ENCODE measurements around the gene MYBPC1. TPM values are rescaled to one million over a fixed set of nuclear protein-coding genes. Genes with fewer than 3 reads are reported as not detected.

MYBPC1 gene
- total and polyA plus RNA-seq, 2 of the 4 experiments (the other 2 are of a cell fraction), result not detected

DNA sequence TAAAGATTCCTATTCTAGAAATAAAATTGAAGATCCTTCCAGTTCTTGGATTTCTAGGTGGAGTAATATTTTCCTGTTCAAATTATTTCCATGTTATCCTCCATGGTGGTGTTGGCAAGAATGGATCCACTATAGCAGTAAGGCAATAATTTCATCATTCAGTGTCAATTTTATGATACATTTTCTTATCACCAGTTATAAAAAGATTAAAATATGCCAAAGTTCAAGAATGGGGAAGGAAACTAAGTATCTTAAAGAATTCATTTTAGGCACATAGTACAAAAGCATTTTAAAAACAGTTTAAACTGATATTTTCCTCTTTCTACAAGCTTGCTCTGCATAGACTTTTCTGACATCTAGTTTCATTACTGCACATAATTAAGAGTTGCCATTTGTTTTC lies 125.3 kb downstream of the MYBPC1 start:
- Histone ChIP-seq H3K79me1 (ENCODE audit: low read depth in 1 of 2, low read length in 2 of 2) (no peaks in the 10 kb centered on the region; a peak in 1 of 4 replicates), H3K4me1 (ENCODE audit: control insufficient read depth, insufficient read depth, low read length) (no peaks in the 10 kb centered on the region; the same call in 1 of the 2 replicates), H3K18ac (ENCODE audit: low read depth, low read length) (no peak overlapping the region), H4K20me1 (ENCODE audit: insufficient read depth, low read length) (no peaks in the 10 kb centered on the region), H4K8ac (ENCODE audit: low read depth in 2 of 2, low read length in 2 of 2) (no peak overlapping the region), H3K4me3 (ENCODE audit: insufficient read depth, low read depth, low read length) (no peak overlapping the region), H3K23ac (ENCODE audit: low read depth, low read length) (no peak overlapping the region), H3K56ac (ENCODE audit: extremely low read depth, insufficient read depth, low read length) (no peak overlapping the region), H2AK9ac (replicated peaks; ENCODE audit: low read depth, low read length, poor library complexity) (no peak overlapping the region), H2BK20ac (ENCODE audit: low read depth, low read length) (no peak overlapping the region), H2BK15ac (ENCODE audit: low read depth, low read length) (no peak overlapping the region), H3K4ac (ENCODE audit: low read depth, low read length) (no peak overlapping the region), H2AK5ac (ENCODE audit: low read depth, low read length) (no peak overlapping the region), H2BK5ac (ENCODE audit: low read depth, low read length, poor library complexity, severe bottlenecking) (no peak overlapping the region), H4K91ac (ENCODE audit: insufficient read depth, low read depth, low read length) (no peak overlapping the region), H3K9ac (ENCODE audit: low read depth, low read length) (no peak overlapping the region), H4K5ac (ENCODE audit: low read depth, low read length) (no peak overlapping the region), H2AFZ (replicated peaks; ENCODE audit: low read length, poor library complexity) (no peak overlapping the region), H3K14ac (replicated peaks; ENCODE audit: low read depth, low read length) (no peak overlapping the region), H3K27ac (ENCODE audit: insufficient read depth, low read length) (no peak overlapping the region), H3K9me1 (ENCODE audit: insufficient read depth, low read length) (peaks cover 7% of the 10 kb centered on the region; the same call in 1 of the 2 replicates), H2BK120ac (ENCODE audit: low read depth, low read length) (no peak overlapping the region), H3K4me2 (ENCODE audit: low read depth, low read length) (no peak overlapping the region), H3K27me3 (ENCODE audit: control insufficient read depth, insufficient read depth, low read length) (no peaks in the 10 kb centered on the region), H3K9me3 (ENCODE audit: control insufficient read depth, insufficient read depth, low read length) (no peaks in the 10 kb centered on the region), H3K36me3 (ENCODE audit: control insufficient read depth, insufficient read depth, low read length) (peaks cover 3% of the 10 kb centered on the region; the same call in 1 of the 2 replicates)
- TF ChIP-seq MAFK (IDR thresholded peaks at IDR 0.05; ENCODE audit: low read depth, low read length) (no peak), CHD1 (IDR thresholded peaks at IDR 0.05; ENCODE audit: low read depth, low read length) (no peak), BHLHE40 (IDR thresholded peaks at IDR 0.05; ENCODE audit: low read depth, low read length) (no peak), RAD21 (IDR thresholded peaks at IDR 0.05; ENCODE audit: low read length) (no peak), SMC3 (IDR thresholded peaks at IDR 0.05; ENCODE audit: low read depth, low read length) (no peak), RFX5 (IDR thresholded peaks at IDR 0.05; ENCODE audit: low read depth, low read length) (no peak), POLR2A (IDR thresholded peaks at IDR 0.05; ENCODE audit: low read depth, low read length) (no peak), FOS (IDR thresholded peaks at IDR 0.05; ENCODE audit: low read depth, low read length) (no peak), RCOR1 (IDR thresholded peaks at IDR 0.05; ENCODE audit: insufficient replicate concordance, low read length) (no peak), MXI1 (IDR thresholded peaks at IDR 0.05; ENCODE audit: borderline replicate concordance, low read depth, low read length) (no peak), NFE2L2 (IDR thresholded peaks at IDR 0.05; ENCODE audit: low read depth, low read length) (no peak), CEBPB (IDR thresholded peaks at IDR 0.05; ENCODE audit: low read depth, low read length) (no peak), MAZ (IDR thresholded peaks at IDR 0.05; ENCODE audit: borderline replicate concordance, low read depth, low read length) (no peak)
- TF ChIP-seq, protein P1, sequence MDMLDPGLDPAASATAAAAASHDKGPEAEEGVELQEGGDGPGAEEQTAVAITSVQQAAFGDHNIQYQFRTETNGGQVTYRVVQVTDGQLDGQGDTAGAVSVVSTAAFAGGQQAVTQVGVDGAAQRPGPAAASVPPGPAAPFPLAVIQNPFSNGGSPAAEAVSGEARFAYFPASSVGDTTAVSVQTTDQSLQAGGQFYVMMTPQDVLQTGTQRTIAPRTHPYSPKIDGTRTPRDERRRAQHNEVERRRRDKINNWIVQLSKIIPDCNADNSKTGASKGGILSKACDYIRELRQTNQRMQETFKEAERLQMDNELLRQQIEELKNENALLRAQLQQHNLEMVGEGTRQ (IDR thresholded peaks at IDR 0.05; ENCODE audit: low read depth, low read length), result no peak
- TF ChIP-seq, protein P2, sequence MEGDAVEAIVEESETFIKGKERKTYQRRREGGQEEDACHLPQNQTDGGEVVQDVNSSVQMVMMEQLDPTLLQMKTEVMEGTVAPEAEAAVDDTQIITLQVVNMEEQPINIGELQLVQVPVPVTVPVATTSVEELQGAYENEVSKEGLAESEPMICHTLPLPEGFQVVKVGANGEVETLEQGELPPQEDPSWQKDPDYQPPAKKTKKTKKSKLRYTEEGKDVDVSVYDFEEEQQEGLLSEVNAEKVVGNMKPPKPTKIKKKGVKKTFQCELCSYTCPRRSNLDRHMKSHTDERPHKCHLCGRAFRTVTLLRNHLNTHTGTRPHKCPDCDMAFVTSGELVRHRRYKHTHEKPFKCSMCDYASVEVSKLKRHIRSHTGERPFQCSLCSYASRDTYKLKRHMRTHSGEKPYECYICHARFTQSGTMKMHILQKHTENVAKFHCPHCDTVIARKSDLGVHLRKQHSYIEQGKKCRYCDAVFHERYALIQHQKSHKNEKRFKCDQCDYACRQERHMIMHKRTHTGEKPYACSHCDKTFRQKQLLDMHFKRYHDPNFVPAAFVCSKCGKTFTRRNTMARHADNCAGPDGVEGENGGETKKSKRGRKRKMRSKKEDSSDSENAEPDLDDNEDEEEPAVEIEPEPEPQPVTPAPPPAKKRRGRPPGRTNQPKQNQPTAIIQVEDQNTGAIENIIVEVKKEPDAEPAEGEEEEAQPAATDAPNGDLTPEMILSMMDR (conservative IDR thresholded peaks at IDR 0.05; ENCODE audit: low read depth, low read length), result no peak
- TF ChIP-seq, protein P3, sequence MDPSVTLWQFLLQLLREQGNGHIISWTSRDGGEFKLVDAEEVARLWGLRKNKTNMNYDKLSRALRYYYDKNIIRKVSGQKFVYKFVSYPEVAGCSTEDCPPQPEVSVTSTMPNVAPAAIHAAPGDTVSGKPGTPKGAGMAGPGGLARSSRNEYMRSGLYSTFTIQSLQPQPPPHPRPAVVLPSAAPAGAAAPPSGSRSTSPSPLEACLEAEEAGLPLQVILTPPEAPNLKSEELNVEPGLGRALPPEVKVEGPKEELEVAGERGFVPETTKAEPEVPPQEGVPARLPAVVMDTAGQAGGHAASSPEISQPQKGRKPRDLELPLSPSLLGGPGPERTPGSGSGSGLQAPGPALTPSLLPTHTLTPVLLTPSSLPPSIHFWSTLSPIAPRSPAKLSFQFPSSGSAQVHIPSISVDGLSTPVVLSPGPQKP (IDR thresholded peaks at IDR 0.05; ENCODE audit: borderline replicate concordance, low read depth, low read length), result no peak
- ChIA-PET POLR2A (ENCODE audit: unreplicated experiment) (no interaction called here), CTCF (no interaction called here)
- dilution Hi-C loops (cut with HindIII; ENCODE audit: low sequenced_read_pairs, unreplicated experiment), result no loop called here
- in situ Hi-C loops (cut with MboI; ENCODE audit: low sequenced_read_pairs), result no loop called here
- DNase-seq (no peak), ATAC-seq (ENCODE audit: low read depth) (no peak)
- intact Hi-C loops (cut with micrococcal nuclease), result no loop called here
- no TSS peak for BruUV-seq (replicated peaks)

Measured in IMR-90 (cell line).